Neural crest cell (in vitro differentiated cells): ENCODE data around the gene UBFD1. TPM values are rescaled to one million over a fixed set of nuclear protein-coding genes. Genes with fewer than 3 reads are reported as not detected.

Experiments
- DNase-seq: peaks from one replicate; pipeline ENCODE4 v3.0.0; 2021; ENCODE audit warnings: low read depth, mixed read lengths, low spot score
- H3K27ac Mint-ChIP-seq: one replicate; pipeline ENCODE4 v1.8.0; 2021; ENCODE audit warnings: mild to moderate bottlenecking, mixed read lengths; ENCODE audit not compliant: unreplicated experiment
- H3K27me3 Mint-ChIP-seq: 2 replicates; pipeline ENCODE4 v1.8.0; 2021; ENCODE audit warnings: low read depth, mild to moderate bottlenecking, mixed read lengths
- H3K36me3 Mint-ChIP-seq: 2 replicates; pipeline ENCODE4 v1.8.0; 2021; ENCODE audit warnings: low read depth, mild to moderate bottlenecking, mixed read lengths
- H3K4me1 Mint-ChIP-seq: 2 replicates; pipeline ENCODE4 v1.8.0; 2021; ENCODE audit warnings: mixed read lengths
- H3K4me3 Mint-ChIP-seq: one replicate; pipeline ENCODE4 v1.8.0; 2021; ENCODE audit warnings: mild to moderate bottlenecking, mixed read lengths
- H3K9me3 Mint-ChIP-seq: 2 replicates; pipeline ENCODE4 v1.8.0; 2021; ENCODE audit warnings: mixed read lengths
- total RNA-seq: library from RNA; stranded (reverse); gene quantifications from 2 replicates; pipeline ENCODE4 v1.2.1, GENCODE V29; 2021
- TF ChIP-seq, protein P1 (sequence below): fragments of 200-600 bp; sonication (generic); conservative IDR thresholded peaks from 2 replicates; pipeline ENCODE4 v1.5.0; 2021; ENCODE audit warnings: antibody characterized with exemption, mild to moderate bottlenecking

The UBFD1 gene
- total RNA-seq, 1 donor from 2014 or later: 91.0 TPM

DNA sequence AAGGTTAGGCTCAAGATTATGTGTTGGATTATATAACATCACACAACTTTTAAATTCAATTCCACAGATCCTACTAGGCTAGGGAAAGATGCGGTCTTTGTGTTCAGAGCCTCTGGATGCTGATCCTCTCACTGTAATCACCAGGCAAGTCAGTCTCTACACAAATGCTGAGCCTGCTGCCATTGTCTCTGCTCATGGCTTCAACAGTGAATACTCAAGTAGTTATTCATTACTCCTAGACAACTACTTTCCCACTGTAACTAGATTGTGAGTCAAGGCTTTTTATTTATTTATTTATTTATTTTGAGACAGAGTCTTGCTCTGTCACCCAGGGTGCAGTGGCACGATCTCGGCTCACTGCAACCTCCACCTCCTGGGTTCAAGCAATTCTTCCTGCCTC lies 54.4 kb downstream of the UBFD1 start:
- DNase-seq: no peak
- Mint-ChIP-seq H3K36me3 (peaks cover 5% of the 10 kb centered on the region), H3K27ac (no peak overlapping the region), H3K4me3 (no peak overlapping the region), H3K27me3 (no peaks in the 10 kb centered on the region), H3K9me3 (no peaks in the 10 kb centered on the region), H3K4me1 (no peaks in the 10 kb centered on the region)
- TF ChIP-seq, protein P1, sequence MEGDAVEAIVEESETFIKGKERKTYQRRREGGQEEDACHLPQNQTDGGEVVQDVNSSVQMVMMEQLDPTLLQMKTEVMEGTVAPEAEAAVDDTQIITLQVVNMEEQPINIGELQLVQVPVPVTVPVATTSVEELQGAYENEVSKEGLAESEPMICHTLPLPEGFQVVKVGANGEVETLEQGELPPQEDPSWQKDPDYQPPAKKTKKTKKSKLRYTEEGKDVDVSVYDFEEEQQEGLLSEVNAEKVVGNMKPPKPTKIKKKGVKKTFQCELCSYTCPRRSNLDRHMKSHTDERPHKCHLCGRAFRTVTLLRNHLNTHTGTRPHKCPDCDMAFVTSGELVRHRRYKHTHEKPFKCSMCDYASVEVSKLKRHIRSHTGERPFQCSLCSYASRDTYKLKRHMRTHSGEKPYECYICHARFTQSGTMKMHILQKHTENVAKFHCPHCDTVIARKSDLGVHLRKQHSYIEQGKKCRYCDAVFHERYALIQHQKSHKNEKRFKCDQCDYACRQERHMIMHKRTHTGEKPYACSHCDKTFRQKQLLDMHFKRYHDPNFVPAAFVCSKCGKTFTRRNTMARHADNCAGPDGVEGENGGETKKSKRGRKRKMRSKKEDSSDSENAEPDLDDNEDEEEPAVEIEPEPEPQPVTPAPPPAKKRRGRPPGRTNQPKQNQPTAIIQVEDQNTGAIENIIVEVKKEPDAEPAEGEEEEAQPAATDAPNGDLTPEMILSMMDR: no peak

DNA sequence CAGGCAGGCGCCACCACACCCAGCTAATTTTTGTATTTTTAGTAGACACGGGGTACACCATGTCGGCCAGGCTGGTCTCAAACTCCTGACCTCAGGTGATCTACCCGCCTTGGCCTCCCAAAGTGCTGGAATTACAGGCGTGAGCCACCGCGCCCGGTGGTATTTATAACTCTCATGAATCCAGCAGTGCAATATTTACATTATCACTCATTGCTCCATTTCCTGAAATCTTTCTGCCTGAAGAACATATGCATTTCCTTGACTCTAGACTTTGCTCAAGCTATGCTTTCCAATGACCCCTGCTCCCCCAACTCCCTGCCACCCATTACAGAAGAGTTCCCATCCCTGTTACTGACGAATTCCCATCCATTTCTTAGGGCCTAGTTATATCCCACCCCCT lies 58.3 kb downstream of the UBFD1 start:
- Mint-ChIP-seq H3K36me3 (peaks cover 5% of the 10 kb centered on the region), H3K4me1 (no peaks in the 10 kb centered on the region), H3K27ac (no peak overlapping the region), H3K27me3 (no peaks in the 10 kb centered on the region), H3K9me3 (no peaks in the 10 kb centered on the region), H3K4me3 (no peak overlapping the region)
- TF ChIP-seq, protein P1: no peak
- DNase-seq: no peak

Other genes with a start within 250 kb of the UBFD1 start
- gene COG7, start 104.5 kb upstream of the UBFD1 start, total RNA-seq: 18.8 and 18.9 TPM in 2 replicates
- gene GGA2, start 47.2 kb upstream of the UBFD1 start, total RNA-seq: 93.4 and 100 TPM in 2 replicates
- 27.5 and 27.9 TPM in 2 replicates for gene EARS2, start 377 bp upstream of the UBFD1 start, total RNA-seq
- gene NDUFAB1, start 38.6 kb downstream of the UBFD1 start, total RNA-seq: 104 and 105 TPM in 2 replicates
- 25.6 and 26.6 TPM in 2 replicates for gene PALB2, start 83.6 kb downstream of the UBFD1 start, total RNA-seq
- gene DCTN5, start 83.7 kb downstream of the UBFD1 start, total RNA-seq: 95.7 and 96.7 TPM in 2 replicates
- 108 and 119 TPM in 2 replicates for gene PLK1, start 121.2 kb downstream of the UBFD1 start, total RNA-seq
- 0.59 TPM in 1 of 2 replicates, not detected in the other for gene ERN2, start 155.5 kb downstream of the UBFD1 start, total RNA-seq
- gene CHP2, start 197.3 kb downstream of the UBFD1 start, total RNA-seq: not detected in 2 replicates